Upper lobe of left lung (tissue), 6 donors: ENCODE data around the gene SUSD6. TPM values are rescaled to one million over a fixed set of nuclear protein-coding genes. Genes with fewer than 3 reads are reported as not detected.

Source experiments
- ATAC-seq, 2 donors: fragments of 200-7000 bp; cut with Tn5 transposase; one replicate each; pipeline ENCODE4 v1.9.1; 2022; ENCODE audit warnings: mild to moderate bottlenecking in 2 of 2, moderate library complexity in 2 of 2; ENCODE audit not compliant: low FRiP score in 2 of 2
- DNase-seq, 2 donors: peaks; one replicate each; pipeline ENCODE4 v3.0.0-alpha.2; 2019 to 2020
- H3K27ac ChIP-seq, 4 donors: fragments of 200-600 bp; sonication (generic); one replicate each; pipeline ENCODE4 v1.5.1; 2016 to 2019
- H3K27me3 ChIP-seq, 4 donors: fragments of 200-600 bp; sonication (generic); one replicate each; pipeline ENCODE4 v1.5.1; 2017 to 2019
- H3K36me3 ChIP-seq, 4 donors: fragments of 200-600 bp; sonication (generic); one replicate each; pipeline ENCODE4 v1.5.1; 2016 to 2019
- H3K4me1 ChIP-seq, 4 donors: fragments of 200-600 bp; sonication (generic); one replicate each; pipeline ENCODE4 v1.5.1; 2018 to 2019
- H3K4me3 ChIP-seq, 4 donors: fragments of 200-600 bp; sonication (generic); one replicate each; pipeline ENCODE4 v1.5.1; 2017 to 2019; ENCODE audit warnings: mild to moderate bottlenecking in 2 of 4, moderate library complexity in 1 of 4
- H3K9me3 ChIP-seq, 4 donors: fragments of 200-600 bp; sonication (generic); one replicate each; pipeline ENCODE4 v1.5.1; 2018 to 2019
- CTCF ChIP-seq, 6 experiments: fragments of 450-650 bp in 4 of 6; fragments of 200-600 bp in 2 of 6; sonication (generic) in 2 of 6; IDR thresholded peaks; one replicate each; pipeline ENCODE4 v1.5.1; 2016 to 2019; ENCODE audit warnings: antibody characterized with exemption in 6 of 6
- EP300 ChIP-seq, 4 donors: sonication (generic); formaldehyde crosslinking; IDR thresholded peaks; one replicate each; pipeline ENCODE4 v1.5.1; 2017; ENCODE audit warnings: antibody characterized with exemption in 4 of 4, control low read depth in 2 of 4
- POLR2A ChIP-seq, 4 donors: fragments of 450-650 bp; IDR thresholded peaks; one replicate each; pipeline ENCODE4 v1.5.1; 2016 to 2017; ENCODE audit warnings: antibody characterized with exemption in 4 of 4, mild to moderate bottlenecking in 2 of 4
- POLR2AphosphoS5 ChIP-seq, 2 donors: sonication (generic); formaldehyde crosslinking; IDR thresholded peaks; one replicate each; pipeline ENCODE4 v1.5.1; 2017; ENCODE audit warnings: antibody characterized with exemption in 2 of 2
- WGBS, 2 donors: methylation state at CpG; one replicate each; pipeline ENCODE4 v1.1.5; 2017 to 2018; 5-methylcytosine and 5-hydroxymethylcytosine counted together
- total RNA-seq, 6 donors: library from RNA; depleted of rRNA in 4 of 6; stranded (reverse); fragments of >200 nt in 4 of 6; gene quantifications; one replicate each; pipeline versions ENCODE4 v1.1.0 to v1.2.1, GENCODE V29; 2016 to 2021
- donor health status: DM: no; HTN: no; CAD: no; lungs with moderate emphysema.
- donor health status: DM: no; HTN: yes; CAD: no; lungs with severe emphysema.

The SUSD6 gene
- total RNA-seq, 6 donors from 2014 or later: 63.4 to 90.4 (median 81.6) TPM

DNA sequence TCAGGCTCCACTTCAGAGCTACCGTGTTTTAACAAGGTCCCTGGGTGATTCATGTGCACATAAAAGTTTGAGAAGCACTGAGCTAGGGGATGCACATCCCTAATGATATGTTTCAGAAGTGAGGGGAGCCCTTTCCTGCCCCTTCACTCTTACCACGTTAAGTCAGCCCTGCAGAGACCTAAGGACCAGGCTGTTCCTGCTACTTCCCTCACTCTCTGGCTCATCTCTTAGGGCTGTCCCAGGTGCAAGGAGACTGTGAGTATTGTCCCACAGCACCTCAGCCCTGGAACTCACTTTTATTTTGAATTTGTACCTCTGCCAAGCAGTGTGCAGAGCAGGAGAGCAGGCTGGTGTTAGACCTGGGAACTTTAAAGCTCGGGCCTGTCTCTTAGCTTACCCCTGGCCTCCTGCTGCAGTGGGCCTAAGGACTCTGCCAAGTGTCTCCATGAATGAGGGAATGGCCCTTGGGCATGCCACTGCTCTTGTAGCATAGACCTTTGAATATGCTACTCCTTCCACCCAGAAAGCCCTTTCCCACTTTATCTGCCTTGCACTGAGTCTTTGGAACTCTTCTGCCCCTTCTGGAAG lies 11.0 kb upstream of the SUSD6 start:
- DNase-seq: no peak
- 73 to 79% methylated on average over 2 to 3 of the region's 3 CpGs for WGBS, 2 donors
- ATAC-seq: no peak
- H3K27me3 ChIP-seq: no peaks in the 10 kb centered on the region
- H3K27ac ChIP-seq: no peak overlapping the region
- H3K4me3 ChIP-seq: no peak overlapping the region
- no peaks in the 10 kb centered on the region for H3K4me1 ChIP-seq
- no peak for TF ChIP-seq POLR2AphosphoS5 (IDR thresholded peaks at IDR 0.05)
- H3K9me3 ChIP-seq: no peaks in the 10 kb centered on the region
- no peaks in the 10 kb centered on the region for H3K36me3 ChIP-seq

- TF ChIP-seq EP300 (IDR thresholded peaks at IDR 0.05): no peak
- no peak for TF ChIP-seq CTCF (IDR thresholded peaks at IDR 0.05)
- no peak for TF ChIP-seq POLR2AphosphoS5 (IDR thresholded peaks at IDR 0.05)
- TF ChIP-seq POLR2A (IDR thresholded peaks at IDR 0.05): no peak
Observed at GRCh38 chr14:69605738-69606137, 5.7 kb upstream of the SUSD6 start.

DNA sequence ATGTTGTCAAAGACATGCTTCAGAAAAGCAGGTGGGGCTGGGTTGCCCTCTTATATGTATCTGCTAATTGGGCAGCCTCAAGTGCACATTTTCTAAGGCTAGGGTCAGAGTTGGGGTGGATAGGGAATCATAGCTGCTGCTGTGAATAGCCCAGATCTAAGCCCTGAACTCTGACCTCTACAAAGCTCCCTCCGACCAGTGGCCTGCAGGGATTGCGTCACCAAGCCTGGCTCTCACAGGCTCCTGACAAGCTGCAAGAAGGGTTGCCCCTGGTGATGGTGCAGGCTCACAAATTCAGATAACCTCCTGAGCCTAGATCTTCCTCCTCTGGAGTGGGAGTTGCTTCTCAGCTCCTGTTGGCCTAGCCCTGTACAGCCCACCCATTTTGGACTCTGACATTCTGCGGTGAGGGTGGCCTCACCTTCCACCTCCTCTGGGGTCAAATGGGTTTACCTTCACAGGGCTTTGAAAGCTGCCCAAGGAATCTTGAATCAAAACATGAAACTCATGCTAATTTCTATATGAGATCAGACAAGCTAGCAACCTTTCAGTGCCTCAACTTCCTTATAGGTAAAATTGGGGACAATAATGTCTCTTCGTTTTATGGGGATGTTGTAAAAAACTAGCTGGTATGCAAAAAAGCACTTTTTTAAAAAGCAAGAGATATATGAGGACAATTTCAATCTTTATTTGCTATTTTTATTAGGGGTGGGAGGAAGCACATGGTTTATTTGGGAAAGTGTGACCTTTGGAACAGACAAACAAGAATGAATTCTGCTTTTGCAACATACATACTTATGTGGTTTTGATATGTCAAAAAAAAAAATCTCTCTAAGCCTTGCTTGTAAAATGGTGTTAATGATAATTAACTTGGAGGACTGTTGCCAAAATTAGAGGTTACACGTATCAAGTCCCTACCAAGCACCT lies 4.9 kb upstream of the SUSD6 start:
- Histone ChIP-seq H3K36me3 (no peaks in the 10 kb centered on the region), H3K27me3 (no peaks in the 10 kb centered on the region), H3K4me1 (peaks cover 9 to 26% (median 19%) of the 10 kb centered on the region in 4 donors), H3K9me3 (no peaks in the 10 kb centered on the region), H3K4me3 (no peak overlapping the region), H3K27ac (no peak overlapping the region)
- ATAC-seq (no peak), DNase-seq (peak in 1 of 2 donors; percentile 71)
- WGBS, 2 donors: 66 to 74% methylated on average over 5 of the region's 5 CpGs
- no peak for TF ChIP-seq POLR2A (IDR thresholded peaks at IDR 0.05)
- no peak for TF ChIP-seq EP300 (IDR thresholded peaks at IDR 0.05)
- no peak for TF ChIP-seq POLR2AphosphoS5 (IDR thresholded peaks at IDR 0.05)
- TF ChIP-seq CTCF (IDR thresholded peaks at IDR 0.05): no peak

More at GRCh38 chr14:69605738-69606137, 5.7 kb upstream of the SUSD6 start:
- Histone ChIP-seq H3K27ac (no peak overlapping the region), H3K9me3 (no peaks in the 10 kb centered on the region), H3K27me3 (no peaks in the 10 kb centered on the region), H3K4me1 (peaks cover 6 to 22% (median 15%) of the 10 kb centered on the region in 4 donors), H3K4me3 (no peak overlapping the region), H3K36me3 (no peaks in the 10 kb centered on the region)
- DNase-seq (no peak), ATAC-seq (peak in 1 of 2 donors; percentile 30)

DNA sequence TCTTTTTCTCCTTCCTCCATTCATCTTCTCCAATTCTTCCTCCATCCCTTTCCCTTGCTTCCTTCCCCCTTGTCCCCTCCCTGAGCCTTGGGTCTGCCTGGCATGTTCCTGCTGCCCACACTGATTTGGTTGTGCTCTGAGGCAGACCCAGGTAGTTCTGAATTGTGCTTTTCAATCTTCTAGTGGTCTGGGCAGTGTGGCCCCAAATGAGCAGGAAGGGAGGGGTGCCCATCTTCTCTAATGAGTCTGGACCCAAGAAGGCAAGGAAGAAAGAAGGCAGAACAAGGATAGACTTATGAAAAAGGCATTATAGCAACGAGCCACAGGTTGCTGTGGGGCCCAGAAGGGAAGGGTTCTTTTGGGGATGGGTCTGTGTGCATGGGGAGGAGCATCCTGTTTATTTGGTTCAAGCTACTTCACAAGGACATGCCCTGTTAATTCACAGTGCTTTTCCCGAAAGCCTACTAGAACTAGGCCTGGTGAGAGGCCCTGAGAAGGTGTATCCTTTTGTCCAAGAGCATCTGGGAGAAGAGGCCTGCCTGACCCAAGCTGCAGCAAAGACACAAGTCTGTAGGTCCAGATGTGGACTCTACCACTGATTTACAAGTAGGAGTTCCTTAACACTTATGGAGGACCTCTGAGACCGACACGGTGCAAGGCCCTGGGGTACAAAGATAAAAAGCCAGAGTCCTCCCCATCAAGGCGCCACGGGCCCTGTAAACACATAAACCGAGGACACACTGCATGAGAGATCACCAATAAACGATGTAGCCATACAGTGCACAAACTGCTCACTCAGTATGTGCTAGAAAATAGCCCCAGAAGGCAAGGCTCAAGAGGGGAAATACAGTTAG lies 1.1 kb upstream of the SUSD6 start:
- peak overlapping the region in 3 of 4 donors; percentile 84 to 89 (median 86) for H3K4me3 ChIP-seq
- TF ChIP-seq EP300 (IDR thresholded peaks at IDR 0.05) (no peak), CTCF (IDR thresholded peaks at IDR 0.05) (no peak), POLR2AphosphoS5 (IDR thresholded peaks at IDR 0.05) (no peak), POLR2A (IDR thresholded peaks at IDR 0.05) (no peak)
- WGBS, 2 donors: 61 to 70% methylated on average over 8 of the region's 8 CpGs
- H3K36me3 ChIP-seq: no peaks in the 10 kb centered on the region
- H3K9me3 ChIP-seq: no peaks in the 10 kb centered on the region
- DNase-seq (no peak), ATAC-seq (no peak)
- H3K27ac ChIP-seq: peak overlapping the region; percentile 85 to 99 (median 98)
- no peaks in the 10 kb centered on the region for H3K27me3 ChIP-seq
- H3K4me1 ChIP-seq: peaks cover 31 to 54% (median 44%) of the 10 kb centered on the region in 4 donors

- DNase-seq: no peak
- Histone ChIP-seq H3K36me3 (no peaks in the 10 kb centered on the region), H3K4me3 (peak overlapping the region; percentile 3 to 89 (median 85)), H3K9me3 (no peaks in the 10 kb centered on the region), H3K27ac (peak overlapping the region; percentile 85 to 99 (median 98)), H3K4me1 (peaks cover 36 to 58% (median 50%) of the 10 kb centered on the region in 4 donors), H3K27me3 (no peaks in the 10 kb centered on the region)
- TF ChIP-seq EP300 (IDR thresholded peaks at IDR 0.05) (no peak), POLR2A (IDR thresholded peaks at IDR 0.05) (no peak), POLR2AphosphoS5 (IDR thresholded peaks at IDR 0.05) (no peak), CTCF (IDR thresholded peaks at IDR 0.05) (no peak)
- no peak for ATAC-seq
- 14 to 21% methylated on average over 6 to 8 of the region's 8 CpGs for WGBS, 2 donors
Observed at GRCh38 chr14:69610874-69611171, 573 bp upstream of the SUSD6 start.
